IMR-90 (cell line): ENCODE measurements around the gene IFIT3. TPM values are rescaled to one million over a fixed set of nuclear protein-coding genes. Genes with fewer than 3 reads are reported as not detected.

ENCODE experiments used
- ATAC-seq: fragments of 200-7000 bp; cut with Tn5 transposase; 2 replicates; pipeline ENCODE4 v1.9.1; 2020; ENCODE audit warnings: low read depth, mild to moderate bottlenecking, moderate library complexity
- BruUV-seq: library from RNA; stranded (reverse); fragments of 400-500 nt; replicated peaks from 2 replicates; lab custom pipeline; 2021; lab: Mats Ljungman, UMichigan
- CTCF ChIA-PET: fragments of 300-600 bp; formaldehyde crosslinking; extraction: SDS; loops from one replicate; lab custom pipeline; 2021; ENCODE audit warnings: antibody characterized with exemption; lab: Yijun Ruan, JAX
- POLR2A ChIA-PET: fragments of 300-600 bp; sonication (Branson Sonifier 250); formaldehyde crosslinking; loops from one replicate; lab custom pipeline; 2022; ENCODE audit warnings: antibody characterized with exemption; ENCODE audit not compliant: unreplicated experiment; lab: Charles Lee
- DNase-seq: peaks from one replicate; pipeline ENCODE4 v3.0.0; 2013
- H2AFZ ChIP-seq: replicated peaks from 2 replicates; pipeline ENCODE3; 2013; ENCODE audit warnings: low read length, mild to moderate bottlenecking; ENCODE audit not compliant: poor library complexity
- H2AK5ac ChIP-seq: 2 replicates; pipeline ENCODE4 v1.6.1; 2013; ENCODE audit warnings: low read depth, low read length, inconsistent platforms
- H2AK9ac ChIP-seq: replicated peaks from 2 replicates; pipeline ENCODE3; 2013; ENCODE audit warnings: mild to moderate bottlenecking, low read depth, low read length, moderate library complexity; ENCODE audit not compliant: poor library complexity
- H2BK120ac ChIP-seq: 2 replicates; pipeline ENCODE4 v1.6.1; 2013; ENCODE audit warnings: low read depth, low read length, inconsistent platforms
- H2BK15ac ChIP-seq: 3 replicates; pipeline ENCODE4 v1.6.1; 2013; ENCODE audit warnings: low read depth, low read length, inconsistent platforms
- H2BK20ac ChIP-seq: 2 replicates; pipeline ENCODE4 v1.6.1; 2013; ENCODE audit warnings: low read depth, mild to moderate bottlenecking, inconsistent platforms, low read length, moderate library complexity
- H2BK5ac ChIP-seq: 2 replicates; pipeline ENCODE4 v1.6.1; 2013; ENCODE audit warnings: mild to moderate bottlenecking, low read depth, low read length, inconsistent platforms; ENCODE audit not compliant: poor library complexity, severe bottlenecking
- H3K14ac ChIP-seq: replicated peaks from 2 replicates; pipeline ENCODE4 v1.6.1; 2013; ENCODE audit warnings: low read depth, low read length, inconsistent platforms
- H3K18ac ChIP-seq: 2 replicates; pipeline ENCODE4 v1.6.1; 2013; ENCODE audit warnings: low read depth, low read length, control low read depth
- H3K23ac ChIP-seq: 2 replicates; pipeline ENCODE4 v1.6.1; 2013; ENCODE audit warnings: low read depth, low read length, inconsistent platforms
- H3K27ac ChIP-seq: 2 replicates; pipeline ENCODE4 v1.5.1; 2013; ENCODE audit warnings: mild to moderate bottlenecking, control low read depth, low read length; ENCODE audit not compliant: insufficient read depth
- H3K27me3 ChIP-seq: 2 replicates; pipeline ENCODE4 v1.6.1; 2013; ENCODE audit warnings: low read length; ENCODE audit not compliant: control insufficient read depth, insufficient read depth
- H3K36me3 ChIP-seq: 2 replicates; pipeline ENCODE4 v1.6.1; 2013; ENCODE audit warnings: low read length, mixed read lengths; ENCODE audit not compliant: control insufficient read depth, insufficient read depth
- H3K4ac ChIP-seq: 2 replicates; pipeline ENCODE4 v1.6.1; 2013; ENCODE audit warnings: low read depth, low read length, inconsistent platforms
- H3K4me1 ChIP-seq: 2 replicates; pipeline ENCODE4 v1.6.1; 2013; ENCODE audit warnings: low read length, mixed read lengths; ENCODE audit not compliant: control insufficient read depth, insufficient read depth
- H3K4me2 ChIP-seq: 2 replicates; pipeline ENCODE4 v1.6.1; 2013; ENCODE audit warnings: low read depth, mild to moderate bottlenecking, control low read depth, low read length, moderate library complexity
- H3K4me3 ChIP-seq: 2 replicates; pipeline ENCODE4 v1.5.1; 2013; ENCODE audit warnings: low read depth, mild to moderate bottlenecking, control low read depth, low read length, moderate library complexity; ENCODE audit not compliant: insufficient read depth
- H3K56ac ChIP-seq: 2 replicates; pipeline ENCODE4 v1.6.1; 2013; ENCODE audit warnings: low read length, inconsistent platforms; ENCODE audit not compliant: insufficient read depth; ENCODE audit errors: extremely low read depth
- H3K79me1 ChIP-seq, 2 experiments: 2 replicates each; pipeline ENCODE4 v1.6.1; 2013; ENCODE audit warnings: low read length in 2 of 2, inconsistent platforms in 1 of 2, low read depth in 1 of 2
- H3K9ac ChIP-seq: 2 replicates; pipeline ENCODE4 v1.6.1; 2013; ENCODE audit warnings: low read depth, low read length, control low read depth
- H3K9me1 ChIP-seq: 2 replicates; pipeline ENCODE4 v1.6.1; 2013; ENCODE audit warnings: low read length, inconsistent platforms; ENCODE audit not compliant: insufficient read depth
- H3K9me3 ChIP-seq: 2 replicates; pipeline ENCODE4 v1.6.1; 2013; ENCODE audit warnings: low read length; ENCODE audit not compliant: control insufficient read depth, insufficient read depth
- H4K20me1 ChIP-seq: 2 replicates; pipeline ENCODE4 v1.6.1; 2013; ENCODE audit warnings: low read length, inconsistent platforms; ENCODE audit not compliant: insufficient read depth
- H4K5ac ChIP-seq: 2 replicates; pipeline ENCODE4 v1.6.1; 2013; ENCODE audit warnings: mild to moderate bottlenecking, low read depth, low read length, control low read depth
- H4K8ac ChIP-seq, 2 experiments: 2 replicates each; pipeline ENCODE4 v1.6.1; 2013; ENCODE audit warnings: low read depth in 2 of 2, low read length in 2 of 2, control low read depth in 1 of 2, inconsistent platforms in 1 of 2
- H4K91ac ChIP-seq: 2 replicates; pipeline ENCODE4 v1.6.1; 2013; ENCODE audit warnings: low read depth, low read length, inconsistent platforms; ENCODE audit not compliant: insufficient read depth
- CHD1 ChIP-seq: IDR thresholded peaks from 2 replicates; pipeline ENCODE4 v1.6.1; 2012; ENCODE audit warnings: low read depth, low read length, improper control_type of control experiment
- FOS ChIP-seq: fragments of 150-350 bp; IDR thresholded peaks from 2 replicates; pipeline ENCODE4 v1.6.1; 2016; ENCODE audit warnings: low read depth, low read length
- MAZ ChIP-seq: IDR thresholded peaks from 2 replicates; pipeline ENCODE4 v1.6.1; 2012; ENCODE audit warnings: low read depth, mild to moderate bottlenecking, low read length, improper control_type of control experiment, moderate library complexity, borderline replicate concordance
- POLR2A ChIP-seq: IDR thresholded peaks from 2 replicates; pipeline ENCODE4 v1.6.1; 2012; ENCODE audit warnings: mild to moderate bottlenecking, low read depth, low read length
- USF2 ChIP-seq: fragments of 150-350 bp; IDR thresholded peaks from 2 replicates; pipeline ENCODE4 v1.6.1; 2017; ENCODE audit warnings: mild to moderate bottlenecking, antibody characterized with exemption, low read length, low read depth
- dilution Hi-C: fragments of 300-500 bp; cut with HindIII; formaldehyde crosslinking; loops from one replicate; pipeline ENCODE4 v1.14.3; 2018; ENCODE audit warnings: low sequenced_read_pairs; ENCODE audit not compliant: unreplicated experiment
- in situ Hi-C: fragments of 300-500 bp; cut with MboI; formaldehyde crosslinking; loops from 3 replicates; pipeline ENCODE4 v1.14.3; 2019; ENCODE audit warnings: low sequenced_read_pairs, inconsistent platforms, mixed read lengths
- intact Hi-C: fragments of 100-400 bp; cut with micrococcal nuclease; formaldehyde crosslinking; loops from 2 replicates; pipeline ENCODE4 v1.10.0; 2022
- polyA plus RNA-seq, 3 experiments: library from polyadenylated mRNA; depleted of rRNA; stranded (reverse); fragments of >200 nt; gene quantifications; 2 replicates each; pipeline ENCODE4 v1.2.3, GENCODE V29; 2012; ENCODE audit warnings: low replicate concordance in 1 of 3
- total RNA-seq: library from RNA; depleted of rRNA; stranded (reverse); fragments of >200 nt; gene quantifications from 2 replicates; pipeline ENCODE4 v1.2.3, GENCODE V29; 2012

Gene IFIT3
- total and polyA plus RNA-seq, 2 of the 4 experiments (the other 2 are of a cell fraction), result 3.5 to 7.3 TPM

- Histone ChIP-seq H3K79me1 (no peaks in the 10 kb centered on the region), H3K56ac (no peak overlapping the region), H3K14ac (no peak overlapping the region), H2AFZ (no peak overlapping the region), H2AK5ac (no peak overlapping the region), H4K8ac (no peak overlapping the region), H3K27me3 (no peaks in the 10 kb centered on the region), H2AK9ac (no peak overlapping the region), H3K23ac (no peak overlapping the region), H4K5ac (no peak overlapping the region), H3K18ac (no peak overlapping the region), H4K20me1 (peaks cover 8% of the 10 kb centered on the region; the same call in 1 of the 2 replicates), H2BK15ac (no peak overlapping the region), H3K4ac (no peak overlapping the region), H2BK20ac (no peak overlapping the region), H2BK120ac (no peak overlapping the region), H4K91ac (no peak overlapping the region), H3K4me3 (no peak overlapping the region), H3K4me1 (peaks cover 9% of the 10 kb centered on the region), H3K27ac (no peak overlapping the region), H3K4me2 (no peak overlapping the region), H2BK5ac (no peak overlapping the region), H3K9me1 (peaks cover 6% of the 10 kb centered on the region), H3K9ac (no peak overlapping the region), H3K36me3 (no peaks in the 10 kb centered on the region), H3K9me3 (no peaks in the 10 kb centered on the region)
- intact Hi-C loops (no loop called here), in situ Hi-C loops (no loop called here), dilution Hi-C loops (no loop called here)
- no TSS peak for BruUV-seq
- ChIA-PET CTCF (no interaction called here), POLR2A (no interaction called here)
- no peak for ATAC-seq
- DNase-seq, result no peak
- TF ChIP-seq POLR2A (no peak), CHD1 (no peak), MAZ (no peak), USF2 (no peak), FOS (no peak)
These were observed 43.3 kb downstream of the IFIT3 start for GRCh38 chr10:89371079-89371478.
